GM21526 (cell line): Measurements from ENCODE around the gene ACSL5.

Source experiments
- ATAC-seq: cut with Tn5 transposase; IDR thresholded peaks from one replicate; pipeline ENCODE4 v1.9.1; 2021; ENCODE audit warnings: moderate library complexity; ENCODE audit not compliant: unreplicated experiment, low FRiP score

Gene ACSL5

DNA sequence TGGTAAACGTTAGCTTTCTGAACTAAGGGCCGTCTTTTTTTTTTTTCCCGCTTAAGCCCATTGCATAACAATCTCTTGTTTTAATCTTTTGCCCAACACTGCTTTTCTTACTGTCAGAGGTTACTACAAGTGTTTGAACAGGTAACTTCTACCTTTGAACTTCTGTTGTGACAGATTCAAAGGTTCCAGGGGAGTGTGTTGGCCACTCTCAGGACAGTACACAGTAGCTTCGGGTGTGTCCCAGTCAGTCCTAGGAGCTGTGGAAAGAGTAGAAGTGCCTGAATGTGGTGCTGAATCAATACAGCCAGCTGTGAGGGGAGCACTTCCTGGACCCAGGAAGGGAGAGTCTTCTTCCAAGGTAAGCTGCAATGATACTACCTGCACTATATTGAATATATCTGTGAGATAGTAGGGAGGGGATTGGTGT, at the start of gene ACSL5:
Gene ACSL5, plus strand, starts transcription at position 205 of the 427 bp plus-strand sequence. CDS start 20,831 bp downstream, outside the sequence.
- ATAC-seq, result no peak

GRCh38 chr10:112327678-112328077, 46.2 kb upstream of the ACSL5 start:
- ATAC-seq, result no peak

- ATAC-seq, result no peak
Observed at GRCh38 chr10:112330162-112330561, 43.8 kb upstream of the ACSL5 start.

- no peak for ATAC-seq
Observed at GRCh38 chr10:112330607-112331160, 43.2 kb upstream of the ACSL5 start.

DNA sequence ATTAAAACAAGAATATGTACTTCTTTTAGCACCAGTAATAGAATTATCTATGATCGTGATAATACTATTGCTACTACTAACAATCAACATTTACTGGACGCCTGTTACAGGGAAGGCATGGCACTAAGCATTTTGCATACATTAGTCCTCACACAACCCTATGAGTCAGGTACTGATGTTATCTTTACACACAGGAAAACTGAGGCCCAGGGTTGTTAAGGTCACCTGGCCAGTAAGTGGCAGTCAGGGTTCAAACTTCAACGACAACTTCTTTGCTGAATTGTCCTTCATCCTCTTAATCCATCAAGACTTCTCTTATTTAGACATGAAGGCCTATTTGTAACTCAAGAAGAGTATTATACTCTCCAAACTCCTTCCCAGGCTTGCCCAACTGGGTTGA, 41.9 kb upstream of the ACSL5 start:
- ATAC-seq, result no peak

- no peak for ATAC-seq
Observed at GRCh38 chr10:112332509-112333228, 41.2 kb upstream of the ACSL5 start.

DNA sequence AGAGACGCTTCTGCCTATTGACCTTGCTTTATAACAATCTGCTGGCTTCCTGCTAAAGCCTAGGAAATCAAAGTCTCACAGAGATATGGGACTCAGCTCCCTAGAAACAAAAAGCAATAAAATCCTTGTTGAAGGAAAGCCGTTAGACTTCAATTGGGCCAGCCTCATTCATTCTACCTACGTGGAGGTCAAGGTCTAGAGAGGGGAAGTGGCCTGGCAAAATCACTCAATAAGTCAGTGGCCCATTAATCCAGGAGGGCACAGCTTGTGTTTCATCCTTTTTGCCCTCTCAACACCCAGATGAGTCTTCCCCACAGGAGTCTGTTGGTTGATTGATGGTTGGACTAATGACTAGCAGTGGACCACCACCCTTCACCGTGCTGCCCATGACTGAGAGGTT, 40.5 kb upstream of the ACSL5 start:
- ATAC-seq, result no peak

DNA sequence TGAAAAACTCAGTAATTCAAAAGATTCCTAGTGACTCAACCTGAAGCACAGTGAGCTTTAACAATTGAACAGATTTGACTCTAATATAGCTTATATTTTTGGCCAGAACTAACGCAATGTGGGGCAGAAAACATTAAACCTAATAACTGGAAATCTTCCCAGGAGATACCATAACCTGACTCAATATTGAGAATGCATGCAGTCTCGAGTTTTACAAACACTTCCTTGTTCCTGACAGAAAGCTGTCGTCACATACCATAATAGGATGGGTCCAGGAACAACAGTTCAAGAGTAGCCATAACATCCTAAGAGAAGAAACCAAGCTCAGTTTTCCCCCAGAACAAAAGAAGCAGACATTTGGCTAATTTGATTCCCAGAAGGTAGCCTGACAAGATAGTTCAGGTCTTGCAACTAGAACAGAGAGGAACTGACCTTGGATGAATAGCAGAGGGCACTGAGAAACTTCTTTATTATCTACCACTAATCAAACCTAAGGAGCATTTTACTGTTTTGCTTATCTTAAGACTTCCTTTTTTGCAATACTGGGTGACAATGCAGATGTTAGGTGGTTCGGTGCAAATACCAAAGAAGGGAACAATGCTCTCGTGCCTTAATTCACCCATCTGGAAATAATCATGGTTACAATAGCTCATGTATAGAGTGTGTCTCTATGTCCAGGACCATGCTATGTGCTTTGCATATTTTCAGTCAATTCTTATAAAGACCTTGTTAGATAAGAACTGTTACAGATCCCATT, 38.6 kb upstream of the ACSL5 start:
- no peak for ATAC-seq

DNA sequence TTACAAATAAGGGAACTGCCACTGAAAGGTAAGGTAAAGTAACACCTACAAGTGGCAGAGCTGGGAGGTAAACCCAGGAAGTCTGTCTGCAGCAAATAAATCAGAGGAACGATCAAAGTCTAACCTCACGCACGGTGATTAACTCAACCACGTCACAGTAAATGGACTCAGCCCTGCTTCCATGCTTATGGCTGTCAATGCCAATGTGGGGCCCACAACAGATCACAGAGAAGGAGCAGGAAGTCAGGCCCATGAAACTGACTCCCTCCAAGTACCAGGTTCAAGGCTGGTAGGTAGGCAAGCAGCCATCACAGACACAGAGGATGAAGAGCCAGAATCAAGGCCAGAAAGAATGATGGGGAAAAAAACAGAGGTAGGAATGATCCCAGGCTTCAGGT, 38.0 kb upstream of the ACSL5 start:
- no peak for ATAC-seq

DNA sequence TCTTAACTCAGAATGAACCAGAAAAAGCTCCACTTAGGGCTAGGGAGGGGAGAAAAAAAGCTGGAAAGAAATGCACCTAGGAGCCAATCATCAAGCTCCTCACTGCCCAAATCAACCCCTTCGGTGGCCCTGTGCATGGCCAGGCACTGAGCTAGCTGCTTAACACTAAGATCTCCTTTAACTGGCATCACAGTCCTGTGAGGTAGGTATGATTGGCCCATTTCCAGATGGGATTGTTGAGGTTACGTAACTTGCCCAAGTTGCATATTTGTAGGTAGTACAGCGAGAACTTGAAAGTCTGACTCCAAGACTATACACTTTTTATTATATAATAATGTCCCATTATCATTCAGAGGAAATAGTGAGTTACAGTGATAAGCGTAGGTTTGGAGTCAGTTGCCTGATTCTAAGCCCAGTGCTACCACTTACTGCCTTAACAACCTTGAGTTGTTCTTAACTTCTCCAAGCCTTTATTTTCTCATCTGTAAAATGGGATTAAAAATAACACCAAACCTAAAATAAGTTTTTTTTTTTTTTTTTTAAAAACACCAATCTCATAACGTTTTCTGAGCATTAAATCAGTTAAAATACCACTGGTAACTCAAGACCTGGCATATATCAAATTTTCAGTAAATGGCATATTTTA, 37.2 kb upstream of the ACSL5 start:
- no peak for ATAC-seq

DNA sequence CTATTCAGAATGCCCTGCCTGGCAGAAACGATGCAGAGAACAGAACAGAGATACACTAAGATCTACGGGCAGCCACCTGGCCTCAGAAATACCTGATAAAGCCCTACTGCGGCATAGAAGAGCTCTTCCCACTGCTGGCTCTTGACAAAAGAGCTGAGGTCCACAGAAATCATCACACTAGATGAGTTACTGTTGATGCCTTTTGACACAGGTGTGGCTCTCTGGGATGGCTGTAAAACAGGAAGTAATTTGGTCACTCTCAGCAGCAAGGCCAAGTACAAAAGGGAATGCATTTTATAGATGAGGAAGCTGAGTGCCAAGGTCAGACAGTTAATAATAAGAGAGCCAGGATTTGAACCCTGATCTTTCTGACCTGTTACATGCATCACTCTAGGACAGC, 35.0 kb upstream of the ACSL5 start:
- ATAC-seq, result no peak

- no peak for ATAC-seq
Observed at GRCh38 chr10:112340601-112341000, 33.3 kb upstream of the ACSL5 start.

DNA sequence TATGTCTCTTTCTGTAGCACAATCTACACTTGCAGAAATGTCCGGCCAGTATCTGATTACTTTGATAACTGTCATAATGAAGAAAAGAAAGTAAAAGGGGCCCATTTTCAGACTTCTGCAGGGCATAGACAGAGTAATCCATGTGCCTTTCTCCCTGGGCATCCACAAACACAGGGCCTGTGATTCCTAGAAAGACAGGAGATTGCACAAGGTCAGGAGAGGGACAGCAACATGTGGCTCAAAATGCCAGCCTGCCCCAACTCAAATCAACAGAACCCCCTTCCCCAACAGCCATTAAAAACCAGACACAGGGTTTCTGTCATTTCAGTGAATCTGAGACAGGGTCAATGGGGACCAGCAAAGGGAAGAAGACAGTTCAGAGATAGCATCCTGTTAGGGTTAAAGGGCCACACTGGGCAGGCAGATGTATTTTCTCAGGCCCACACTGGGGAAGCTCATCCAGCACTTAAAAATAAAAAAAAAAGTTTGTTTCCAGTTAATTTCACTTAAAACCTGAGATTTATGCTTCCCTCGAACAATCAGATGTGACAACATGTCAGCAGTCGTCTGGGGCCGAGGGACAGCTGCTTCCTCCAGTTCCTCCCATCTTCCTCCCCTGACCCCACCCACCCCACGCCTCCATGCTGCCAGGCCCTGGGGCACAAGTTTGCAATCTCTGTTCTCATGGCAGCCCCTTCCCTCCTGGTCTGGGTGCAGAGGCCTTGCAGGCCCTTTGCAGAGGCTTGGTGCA, 30.7 kb upstream of the ACSL5 start:
- ATAC-seq, result no peak

DNA sequence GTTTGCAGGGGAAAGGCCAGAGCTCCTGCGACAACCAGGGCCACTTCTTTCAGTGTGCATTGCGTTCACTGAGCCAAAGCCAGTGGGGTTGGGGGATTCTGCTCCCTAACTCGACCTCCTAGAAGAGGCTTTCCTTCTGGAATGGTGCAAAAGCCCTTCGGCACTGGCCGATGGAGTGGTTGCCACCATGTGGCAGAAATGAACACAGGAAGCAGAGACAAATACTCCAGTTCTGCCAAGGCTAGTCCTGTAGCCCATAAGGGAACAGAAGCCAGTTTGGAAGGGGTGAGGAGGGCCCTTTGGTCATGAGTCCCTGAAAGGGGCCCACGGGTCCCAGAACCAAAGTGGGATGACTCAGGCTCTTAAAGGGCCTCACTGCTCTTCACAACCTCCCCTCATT, 29.7 kb upstream of the ACSL5 start:
- ATAC-seq, result no peak

DNA sequence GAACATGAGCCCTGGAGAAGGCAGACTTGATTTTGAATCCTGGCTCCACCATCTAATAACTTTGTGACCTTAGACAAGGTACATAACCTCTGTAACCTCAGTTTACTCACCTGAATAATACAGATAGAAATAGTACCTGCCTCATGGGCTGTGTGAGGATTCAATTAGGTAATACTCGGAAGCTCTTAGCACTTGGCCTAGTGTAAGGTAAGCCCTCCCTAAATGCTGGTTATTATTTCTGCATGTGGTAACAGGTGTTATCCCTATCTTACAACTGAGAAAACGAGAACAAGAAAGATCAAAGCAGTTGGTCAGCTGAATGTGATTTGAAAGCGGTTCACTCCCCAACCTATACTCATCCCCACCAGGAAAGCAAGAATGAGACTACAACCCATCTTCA, 28.7 kb upstream of the ACSL5 start:
- no peak for ATAC-seq

DNA sequence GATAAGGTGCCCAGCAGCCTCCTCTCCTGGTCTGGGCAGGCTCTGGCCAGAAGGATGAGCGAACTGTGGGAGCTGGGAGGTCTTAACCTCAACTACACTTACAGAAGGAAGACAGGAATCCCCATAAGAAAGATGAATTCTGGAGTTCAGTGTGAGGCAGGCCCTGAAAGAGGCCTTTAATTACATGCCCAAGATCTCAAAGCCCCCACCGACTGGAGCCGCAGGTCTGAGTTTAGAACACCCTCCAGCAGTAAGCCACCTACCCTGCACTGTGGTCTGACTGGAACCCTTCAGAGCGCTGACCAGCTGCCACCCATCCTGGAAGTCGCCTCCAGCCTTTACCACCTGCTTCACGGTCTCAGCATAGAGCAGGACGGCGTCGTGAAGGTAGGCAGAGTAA, 28.2 kb upstream of the ACSL5 start:
- ATAC-seq, result no peak

DNA sequence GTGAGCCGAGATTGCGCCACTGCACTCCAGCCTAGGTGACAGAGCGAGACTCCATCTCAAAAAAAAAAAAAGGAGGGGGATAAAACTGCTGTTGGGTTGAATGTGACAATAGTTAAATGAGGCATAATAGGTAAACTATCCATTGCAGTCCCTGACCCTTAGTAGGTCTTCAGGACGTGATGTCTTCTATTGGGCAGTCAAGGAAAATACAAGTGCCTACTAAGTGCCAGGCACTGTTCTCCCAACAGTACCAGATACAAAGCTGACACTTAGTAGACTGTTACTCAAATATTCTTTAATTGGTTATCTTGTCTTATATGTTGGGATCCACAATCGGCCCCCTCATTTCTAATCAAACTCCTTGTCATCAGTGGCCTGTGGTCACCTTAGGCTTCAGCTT, 27.1 kb upstream of the ACSL5 start:
- ATAC-seq, result no peak

GRCh38 chr10:112347709-112348671, 25.9 kb upstream of the ACSL5 start:
- ATAC-seq, result no peak

- no peak for ATAC-seq
Observed at GRCh38 chr10:112348759-112349158, 25.2 kb upstream of the ACSL5 start.
